Subcutaneous adipose tissue (tissue), 4 donors: ENCODE data around the gene SNAP47. TPM values are rescaled to one million over a fixed set of nuclear protein-coding genes. Genes with fewer than 3 reads are reported as not detected.

ENCODE experiments used
- CTCF ChIP-seq: fragments of 450-650 bp; IDR thresholded peaks from one replicate; pipeline ENCODE4 v1.5.1; 2016; ENCODE audit warnings: low read depth, mild to moderate bottlenecking, control low read depth, antibody characterized with exemption, moderate library complexity
- total RNA-seq, 4 donors: library from RNA; depleted of rRNA; stranded (reverse); fragments of >200 nt; gene quantifications; one replicate each; pipeline ENCODE4 v1.1.0, GENCODE V29; 2016

Gene SNAP47
- total RNA-seq, 4 donors from 2014 or later: 18.3 to 24.5 (median 22.6) TPM

DNA sequence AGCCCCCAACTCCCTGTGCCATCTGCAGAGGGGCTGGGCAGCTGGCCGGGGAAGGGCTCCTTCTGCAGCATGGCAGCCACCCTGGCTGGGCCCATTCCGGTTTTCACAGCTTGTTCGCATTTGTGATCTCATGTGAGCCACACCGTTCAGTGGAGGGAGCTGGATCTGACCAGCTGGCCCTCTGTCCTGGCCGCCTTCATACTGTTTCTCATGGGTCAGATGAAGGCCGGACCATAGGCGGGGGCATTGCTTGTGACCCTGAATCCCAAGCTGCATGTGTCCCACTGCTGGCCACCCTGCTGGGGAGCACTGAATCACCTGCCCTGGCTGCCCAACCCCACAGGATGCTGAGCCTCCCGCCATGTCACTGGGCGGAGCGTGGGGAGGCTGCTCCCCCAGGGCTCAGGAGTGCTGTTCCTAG lies 43.8 kb downstream of the SNAP47 start:
- no peak for TF ChIP-seq CTCF

- no peak for TF ChIP-seq CTCF
These were observed 44.5 kb downstream of the SNAP47 start for GRCh38 chr1:227779685-227780084.

DNA sequence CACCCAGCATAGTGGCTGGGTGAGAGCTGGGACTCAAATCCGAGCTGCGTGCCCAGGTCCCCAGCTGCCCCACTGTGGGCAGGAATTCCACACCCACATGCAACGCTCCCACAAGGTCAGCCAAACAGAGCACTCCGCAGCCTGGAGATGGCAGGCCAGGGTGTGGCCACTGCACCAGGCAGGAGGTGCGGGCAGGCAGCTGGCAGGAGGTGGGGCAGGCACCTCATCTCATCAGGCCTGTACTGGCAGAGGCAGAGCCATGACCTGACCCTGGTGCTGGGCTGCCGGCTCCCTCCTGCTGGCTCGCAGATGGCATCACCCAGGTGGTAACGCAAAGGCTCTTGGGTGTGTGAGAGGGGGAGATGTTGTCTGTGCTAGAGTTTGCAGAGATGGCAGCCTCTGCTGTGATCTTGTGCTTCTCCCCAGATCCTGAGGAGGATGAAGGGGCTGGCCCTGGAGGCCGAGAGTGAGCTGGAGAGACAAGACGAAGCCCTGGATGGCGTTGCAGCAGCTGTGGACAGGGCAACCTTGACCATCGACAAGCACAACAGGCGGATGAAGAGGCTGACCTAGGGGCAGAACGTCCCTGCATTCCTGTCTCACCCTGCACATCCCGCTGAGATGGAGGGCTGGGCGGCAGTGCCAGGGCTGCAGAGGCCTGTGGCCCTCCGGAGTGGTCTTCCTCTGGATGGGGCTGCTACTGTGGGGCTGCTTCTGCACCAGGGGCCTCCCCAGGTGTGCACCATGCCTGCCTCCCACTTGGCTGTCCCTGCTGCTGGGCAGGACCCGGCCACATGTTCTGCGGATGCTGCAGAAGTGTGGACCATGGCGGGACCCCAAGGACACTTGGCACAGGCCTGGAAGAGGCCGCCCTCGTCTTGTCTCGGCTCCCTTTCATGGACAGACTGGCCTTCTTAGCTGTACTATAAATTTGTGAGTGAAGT lies 45.1 kb downstream of the SNAP47 start:
- TF ChIP-seq CTCF: no peak

GRCh38 chr1:227781314-227781930 lies 46.2 kb downstream of the SNAP47 start:
- TF ChIP-seq CTCF: no peak

GRCh38 chr1:227782226-227782625 lies 47.0 kb downstream of the SNAP47 start:
- no peak for TF ChIP-seq CTCF

- TF ChIP-seq CTCF: no peak
These were observed 50.0 kb downstream of the SNAP47 start for GRCh38 chr1:227785094-227785804.
